T47D (cell line): ENCODE measurements around the gene SUGT1.

Experiments used
- DNase-seq, 2 experiments: peaks; one replicate each; pipeline versions ENCODE4 v3.0.0 to v3.0.0-alpha.2; 2011 to 2012; ENCODE audit warnings: low read depth in 1 of 2, low spot score in 1 of 2
- JUND ChIP-seq: IDR thresholded peaks from 2 replicates; pipeline ENCODE4 v1.6.1; 2012; ENCODE audit warnings: low read depth
- in situ Hi-C: cut with HindIII; loops from 2 replicates; pipeline ENCODE4 v1.10.0; 2016; ENCODE audit warnings: low sequenced_read_pairs, low pct_unique_long_range_greater_than_20kb

SUGT1 gene

DNA sequence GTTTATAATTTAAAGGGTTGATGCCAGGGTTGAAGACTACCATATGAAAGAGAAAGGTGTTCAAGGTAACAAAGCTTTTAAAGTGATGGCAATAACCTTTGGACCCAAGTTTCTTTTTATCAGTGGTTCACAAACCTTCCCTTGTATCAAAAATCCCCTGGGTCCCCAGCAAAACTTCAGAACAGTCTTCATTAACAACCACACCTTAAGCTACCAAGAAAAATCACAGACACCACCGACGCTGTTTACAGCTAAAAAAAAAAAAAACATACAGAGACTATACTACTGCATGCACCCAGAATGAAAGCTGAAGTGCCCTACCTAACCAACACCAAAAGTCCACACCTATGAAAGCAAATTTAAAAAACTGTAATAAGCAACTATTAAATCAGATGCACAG, 73.6 kb downstream of the SUGT1 start:
- DNase-seq, result no peak
- in situ Hi-C loops, result no loop called here
- no peak for TF ChIP-seq JUND

DNA sequence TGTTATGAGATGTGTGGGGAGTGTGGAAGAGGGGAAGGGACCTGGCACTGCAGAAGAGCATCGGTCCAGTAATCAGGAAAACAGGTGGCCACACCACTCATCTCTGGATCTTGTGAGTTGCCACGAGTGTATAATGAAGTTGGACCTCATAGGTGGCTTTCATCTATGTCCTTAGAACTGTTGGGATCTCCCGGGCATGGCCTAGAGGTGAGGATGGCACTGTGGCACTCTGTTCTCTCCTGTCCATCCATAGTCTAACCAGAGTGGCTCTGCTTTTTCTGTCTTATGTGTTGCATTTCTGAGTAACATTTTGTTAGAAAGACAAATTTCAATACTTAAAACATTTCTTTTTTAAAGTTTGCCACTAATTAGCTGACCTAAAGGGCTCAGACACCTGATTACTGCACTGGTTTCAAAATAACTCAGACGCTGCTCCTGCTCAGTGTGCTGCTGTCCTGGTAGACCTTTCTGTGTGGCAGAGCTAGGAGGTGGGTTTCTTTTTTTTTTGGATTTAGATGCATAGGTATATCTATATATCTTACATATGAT, 81.5 kb downstream of the SUGT1 start:
- no peak for DNase-seq
- TF ChIP-seq JUND, result no peak
- in situ Hi-C loops, result no loop called here

DNA sequence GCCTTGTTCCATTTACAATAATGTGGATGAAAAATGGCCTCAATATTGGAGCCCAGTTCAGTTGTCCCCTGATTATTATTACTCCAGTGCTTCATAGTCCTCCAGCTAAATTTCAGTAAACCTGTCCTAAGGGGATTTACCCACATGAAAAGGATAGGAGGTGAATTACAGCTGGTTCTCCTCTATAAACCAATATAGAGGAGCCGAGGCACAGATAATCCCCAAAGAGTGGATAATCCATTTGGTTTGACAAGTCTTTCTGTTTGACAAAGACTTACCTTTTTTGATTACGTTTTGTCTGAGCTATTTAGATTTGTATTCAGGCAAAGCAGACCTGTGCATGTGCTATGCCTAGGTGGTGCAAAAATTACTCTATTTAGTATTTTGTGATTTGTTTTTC, 84.3 kb downstream of the SUGT1 start:
- no peak for DNase-seq
- in situ Hi-C loops, result no loop called here
- no peak for TF ChIP-seq JUND

DNA sequence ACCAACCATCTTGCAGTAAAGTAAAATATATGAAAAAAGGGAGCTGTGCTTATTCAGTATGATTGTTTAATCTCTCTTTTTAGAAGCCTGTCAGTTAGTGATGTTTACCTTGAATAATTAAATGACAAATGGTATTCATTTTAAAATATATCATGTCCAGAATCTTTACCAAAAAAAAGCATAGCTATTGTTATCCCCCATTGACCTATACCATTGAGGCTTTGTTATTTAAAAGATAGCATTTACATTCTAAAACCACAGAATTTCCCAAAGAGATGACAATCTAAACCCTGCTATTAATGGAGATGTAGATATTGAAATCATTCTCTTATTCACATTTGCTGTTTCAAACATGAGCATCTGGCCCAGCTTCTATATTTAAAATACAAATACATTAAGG, 84.8 kb downstream of the SUGT1 start:
- TF ChIP-seq JUND, result no peak
- in situ Hi-C loops, result no loop called here
- no peak for DNase-seq

DNA sequence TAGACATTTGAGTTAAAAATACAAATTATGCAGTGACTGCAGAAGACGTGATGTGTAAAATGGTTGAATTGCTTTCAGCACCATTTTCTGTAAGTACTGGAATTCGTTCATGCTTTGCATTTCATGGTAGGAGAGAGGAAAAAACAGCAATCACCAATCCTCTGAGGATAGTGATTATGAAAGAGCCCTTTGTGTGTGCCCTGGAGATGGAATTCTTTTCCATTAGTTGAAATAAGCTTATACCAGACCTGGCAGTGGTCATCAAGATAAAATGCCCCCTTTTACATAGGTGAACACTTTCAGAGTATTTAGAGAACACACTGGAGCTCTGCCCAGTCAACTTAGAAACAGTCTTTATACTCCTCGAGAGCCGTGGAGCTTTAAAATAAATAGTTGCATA, 85.3 kb downstream of the SUGT1 start:
- TF ChIP-seq JUND, result no peak
- in situ Hi-C loops, result no loop called here
- no peak for DNase-seq

DNA sequence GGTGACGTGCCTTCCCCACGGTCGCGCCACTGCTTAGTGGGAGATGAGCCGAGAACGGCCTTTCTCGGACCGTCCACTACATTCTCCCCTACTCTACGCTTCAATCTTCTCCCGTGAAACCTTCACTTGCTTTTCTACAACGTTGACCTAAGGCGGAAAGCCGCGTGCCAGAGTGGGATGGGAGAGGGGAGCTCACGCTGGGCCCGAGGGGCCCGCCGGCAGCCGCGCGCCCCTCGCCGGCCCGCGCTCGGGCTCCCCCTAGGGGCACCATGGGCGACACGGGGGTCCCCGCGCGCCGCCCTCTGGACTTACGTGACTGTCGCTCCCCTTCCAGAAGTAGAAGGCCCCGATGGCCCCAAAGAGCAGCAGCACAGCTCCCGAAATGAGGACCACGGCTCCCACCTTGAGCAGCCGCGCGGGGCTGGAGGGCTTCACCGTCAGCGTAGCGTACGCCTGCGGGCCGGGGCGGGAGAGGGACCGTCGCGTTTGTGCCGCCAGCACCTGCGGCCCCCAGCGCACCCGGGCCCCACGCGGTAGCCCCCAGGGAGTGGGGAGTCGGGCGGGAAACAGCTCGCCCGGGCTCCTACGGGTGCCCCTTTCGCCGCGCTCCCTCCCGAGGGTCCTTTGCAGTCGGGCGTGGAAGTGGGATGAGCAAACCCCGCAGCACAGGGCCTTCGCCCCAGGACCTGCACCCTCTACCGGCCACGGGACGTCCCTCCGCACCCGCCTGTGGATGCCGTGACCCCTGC, 86.3 kb downstream of the SUGT1 start:
- in situ Hi-C loops, result no loop called here

DNA sequence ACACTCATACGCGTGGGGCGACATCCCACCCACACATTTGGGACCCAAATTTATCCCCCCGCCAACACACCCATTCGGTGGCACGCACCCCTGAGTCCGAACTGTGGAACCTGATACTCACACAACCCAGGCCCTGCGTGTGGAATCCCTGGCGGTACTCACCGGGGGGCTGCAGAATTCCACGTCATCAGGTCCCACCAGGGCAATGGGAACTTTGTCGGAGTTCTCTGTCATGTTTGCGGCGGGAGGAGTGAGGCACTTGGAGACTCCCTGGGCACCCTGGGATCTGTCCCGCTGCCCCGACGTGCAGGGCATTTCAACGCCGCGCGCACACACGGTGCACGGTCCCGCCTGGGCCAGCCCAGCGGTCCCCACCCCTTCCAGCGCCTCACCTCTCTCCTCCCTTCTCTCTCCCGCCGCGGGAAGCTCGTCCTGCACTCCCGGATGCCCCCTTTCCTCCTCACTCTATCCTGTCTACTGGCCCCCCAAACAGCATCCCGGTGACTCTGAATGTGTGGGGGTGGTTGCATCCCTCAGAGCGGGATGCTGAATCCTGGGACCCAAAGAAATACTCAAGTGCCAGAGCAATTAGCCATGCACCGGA, 86.9 kb downstream of the SUGT1 start, which contains the start of gene CNMD:
TSS of gene CNMD (minus strand) at position 353 of the 604 bp plus-strand sequence. CDS start at position 234, 119 bp downstream.
- DNase-seq, result no peak
- no peak for TF ChIP-seq JUND
- in situ Hi-C loops, result no loop called here

More for the DNA sequence above, 86.3 kb downstream of the SUGT1 start:
- TF ChIP-seq JUND, result no peak
- DNase-seq, result no peak

DNA sequence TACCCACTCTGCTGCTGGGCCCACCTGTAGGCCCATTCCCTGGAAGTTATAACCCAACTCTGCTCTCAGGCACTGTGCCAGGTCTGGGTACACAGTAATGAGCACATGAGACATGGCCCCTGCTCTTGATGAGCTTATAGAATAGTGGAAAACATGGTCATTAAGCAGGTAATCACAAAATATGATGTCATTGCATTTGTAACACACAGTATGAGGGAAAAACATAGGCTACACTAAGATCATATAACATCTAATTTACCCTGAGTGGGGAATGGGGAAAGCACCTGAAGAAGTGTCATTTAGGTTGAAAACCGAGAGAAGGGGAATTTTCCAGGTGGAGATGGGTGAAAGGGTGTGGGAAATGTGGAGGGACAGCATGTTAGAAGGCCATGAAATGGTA, 90.9 kb downstream of the SUGT1 start:
- DNase-seq, result no peak
- no peak for TF ChIP-seq JUND
- in situ Hi-C loops, result no loop called here

DNA sequence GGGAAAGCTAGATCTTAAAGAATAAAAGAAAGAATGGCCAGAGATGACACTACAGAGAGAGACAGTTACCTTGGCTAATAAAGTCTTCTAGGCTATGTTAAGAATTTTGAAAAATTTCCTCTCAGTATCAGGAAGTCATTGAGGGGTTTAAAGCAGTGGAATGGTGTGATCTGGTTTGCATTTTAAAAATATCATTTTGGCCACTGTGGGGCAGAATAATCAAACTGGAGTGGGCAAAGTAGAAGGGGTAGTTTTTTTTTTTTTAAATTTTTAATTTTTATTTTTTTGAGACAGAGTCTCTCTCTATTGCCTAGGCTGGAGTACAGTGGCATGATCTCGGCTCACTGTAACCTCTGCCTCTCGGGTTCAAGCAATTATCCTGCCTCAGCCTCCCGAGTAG, 91.4 kb downstream of the SUGT1 start:
- no peak for DNase-seq
- in situ Hi-C loops, result no loop called here

DNA sequence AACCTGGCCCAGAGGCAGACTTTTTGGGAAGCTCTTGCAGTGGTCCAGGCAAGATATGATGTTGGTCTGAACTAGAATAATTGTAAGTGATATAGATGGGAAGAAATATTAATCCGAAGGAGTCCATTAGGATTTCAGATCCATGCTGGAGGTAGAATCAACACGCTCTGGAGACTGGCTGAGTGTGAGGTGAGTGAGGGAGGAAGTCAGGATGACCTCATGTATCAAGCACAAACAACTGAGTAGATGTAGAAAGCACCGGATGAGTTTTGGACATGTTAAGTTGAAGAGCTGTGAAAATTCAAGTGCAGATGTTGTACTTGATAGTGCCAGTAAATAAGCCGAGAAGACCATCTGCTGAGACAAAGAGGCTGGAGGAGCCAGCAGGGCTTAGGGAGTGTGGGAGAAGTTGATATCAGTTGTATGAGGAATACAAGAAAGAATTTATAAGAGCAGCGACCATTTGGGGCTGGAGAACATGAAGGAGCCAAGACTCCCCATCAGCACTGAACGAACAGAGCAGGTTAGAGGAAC, 92.3 kb downstream of the SUGT1 start:
- no peak for TF ChIP-seq JUND
- in situ Hi-C loops, result no loop called here
- DNase-seq, result no peak

More for the DNA sequence above, 91.4 kb downstream of the SUGT1 start:
- TF ChIP-seq JUND, result no peak

DNA sequence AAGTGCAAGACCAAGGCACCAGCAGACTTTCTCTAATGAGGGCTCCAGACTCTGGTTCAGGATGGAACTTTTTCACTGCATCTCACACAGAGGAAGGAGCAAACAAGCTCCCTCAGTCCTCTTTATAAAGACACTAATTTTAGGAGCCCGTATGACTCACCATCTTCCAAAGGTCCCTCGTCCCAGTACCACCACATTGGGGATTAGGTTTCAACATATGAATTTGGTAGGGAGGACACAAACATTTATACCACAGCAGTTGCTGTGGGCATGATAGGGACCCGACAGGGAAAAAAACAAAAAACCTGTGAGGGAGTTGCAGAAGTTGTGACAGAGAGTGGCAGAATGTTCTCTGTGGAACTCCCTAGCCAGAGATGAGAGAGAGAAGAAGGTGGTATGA, 93.5 kb downstream of the SUGT1 start:
- DNase-seq, result no peak
- no peak for TF ChIP-seq JUND
- in situ Hi-C loops, result no loop called here

DNA sequence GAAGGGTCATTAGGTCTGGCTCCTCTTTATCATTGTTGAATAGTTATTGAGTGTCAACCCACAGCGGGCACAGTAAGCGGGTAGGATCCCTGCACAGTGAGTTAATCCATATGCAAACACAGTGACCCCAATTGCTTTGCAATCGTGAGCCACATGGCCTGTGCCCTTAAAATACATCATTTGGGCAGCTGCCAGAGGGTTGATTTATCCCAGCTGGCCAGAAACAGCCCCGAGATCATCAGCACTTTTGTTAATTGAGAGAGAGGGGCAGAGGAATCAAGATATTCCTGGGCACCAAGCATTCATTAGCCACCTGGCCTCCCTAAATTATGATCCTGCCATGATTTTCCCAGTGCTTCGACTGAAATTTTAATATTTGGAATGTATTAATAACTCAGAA, 96.8 kb downstream of the SUGT1 start:
- in situ Hi-C loops, result no loop called here
- no peak for TF ChIP-seq JUND
- DNase-seq, result no peak
